SU-DHL-6 (cell line): Measurements from ENCODE around the gene PXN.

Experiments used
- H2AFZ ChIP-seq: fragments of 200-600 bp; sonication (generic); 2 replicates; pipeline ENCODE4 v1.6.1; 2014; ENCODE audit warnings: low read depth, mild to moderate bottlenecking, moderate library complexity, mixed read lengths, antibody characterized with exemption, low read length; ENCODE audit not compliant: severe bottlenecking
- H3F3A ChIP-seq: fragments of 200-600 bp; shearing (Covaris generic); 2 replicates; pipeline ENCODE4 v1.6.0; 2016; ENCODE audit warnings: antibody characterized with exemption, mild to moderate bottlenecking; ENCODE audit not compliant: insufficient read depth
- H3K27ac ChIP-seq: fragments of 200-600 bp; sonication (generic); 2 replicates; pipeline ENCODE4 v1.5.1; 2016; ENCODE audit warnings: low read depth, mild to moderate bottlenecking, low read length, moderate library complexity, mixed read lengths
- H3K27me3 ChIP-seq: fragments of 200-600 bp; sonication (generic), shearing (Covaris generic); 2 replicates; pipeline ENCODE4 v1.6.0; 2014; ENCODE audit warnings: mild to moderate bottlenecking, low read length
- H3K36me3 ChIP-seq: fragments of 200-600 bp; sonication (generic); 2 replicates; pipeline ENCODE4 v1.6.1; 2014; ENCODE audit warnings: mild to moderate bottlenecking, low read length, mixed read lengths
- H3K4me2 ChIP-seq: fragments of 300-600, 200-600 bp; shearing (Covaris generic), sonication (generic); 2 replicates; pipeline ENCODE4 v1.6.0; 2014; ENCODE audit warnings: low read length, low read depth, mild to moderate bottlenecking; ENCODE audit not compliant: poor library complexity, severe bottlenecking
- H3K4me3 ChIP-seq: fragments of 200-600 bp; sonication (generic); 2 replicates; pipeline ENCODE4 v1.5.1; 2014; ENCODE audit warnings: antibody characterized with exemption, low read length, mild to moderate bottlenecking, mixed read lengths; ENCODE audit not compliant: insufficient read depth, poor library complexity, severe bottlenecking
- H3K79me2 ChIP-seq: fragments of 200-600 bp; sonication (generic); 2 replicates; pipeline ENCODE4 v1.6.1; 2014; ENCODE audit warnings: mild to moderate bottlenecking, low read length, moderate library complexity; ENCODE audit not compliant: insufficient read depth
- H3K9ac ChIP-seq: fragments of 200-600 bp; sonication (generic); 2 replicates; pipeline ENCODE4 v1.7.0; 2014; ENCODE audit warnings: mild to moderate bottlenecking, low read length
- H3K9me2 ChIP-seq: fragments of 200-600 bp; sonication (generic); replicated peaks from 2 replicates; pipeline ENCODE4 v1.6.1; 2014; ENCODE audit warnings: low read length; ENCODE audit not compliant: insufficient read depth
- H3K9me3 ChIP-seq: fragments of 200-600 bp; sonication (generic); 2 replicates; pipeline ENCODE4 v1.6.1; 2014; ENCODE audit warnings: low read length, mixed read lengths; ENCODE audit not compliant: insufficient read depth
- H4K20me1 ChIP-seq: fragments of 200-600 bp; sonication (generic); 2 replicates; pipeline ENCODE4 v1.6.1; 2014; ENCODE audit warnings: low read depth, mild to moderate bottlenecking, antibody characterized with exemption, low read length, moderate library complexity, mixed read lengths
- CTCF ChIP-seq: fragments of 200-600 bp; sonication (generic); IDR thresholded peaks from one replicate; pipeline ENCODE4 v1.5.1; 2017; ENCODE audit warnings: antibody characterized with exemption, mild to moderate bottlenecking, low read length, moderate library complexity; ENCODE audit not compliant: insufficient read depth, poor library complexity, severe bottlenecking
- EZH2phosphoT487 ChIP-seq: fragments of 200-600 bp; sonication (generic), shearing (Covaris generic); conservative IDR thresholded peaks from 2 replicates; pipeline ENCODE4 v1.6.1; 2018; ENCODE audit warnings: mild to moderate bottlenecking, antibody characterized with exemption, low read length, moderate library complexity, mixed read lengths

Gene PXN

GRCh38 chr12:120292661-120293531 lies 27.4 kb upstream of the PXN start, which contains the start of gene RNU4-1:
Gene RNU4-1 (minus strand): TSS chr12:120293237.
- Histone ChIP-seq H4K20me1 (no peaks in the 10 kb centered on the region), H3K36me3 (no peaks in the 10 kb centered on the region), H3K27ac (peak within 1 kb of the TSS; percentile 88), H3K9me2 (no peaks in the 10 kb centered on the region), H3K4me2 (peak within 1 kb of the TSS; percentile 73), H3K79me2 (no peaks in the 10 kb centered on the region), H3K4me3 (peak within 1 kb of the TSS; percentile 54), H3F3A (peaks cover 39% of the 10 kb centered on the region), H3K9ac (peak within 1 kb of the TSS; percentile 66), H3K27me3 (no peaks in the 10 kb centered on the region), H3K9me3 (no peaks in the 10 kb centered on the region), H2AFZ (peak within 1 kb of the TSS; percentile 58)
- TF ChIP-seq EZH2phosphoT487, result no peak
- no peak for TF ChIP-seq CTCF

GRCh38 chr12:120292411-120292660 lies 26.8 kb upstream of the PXN start:
- H3K4me2 ChIP-seq, result peak overlapping the region; percentile 73
- H3K4me3 ChIP-seq, result peak overlapping the region; percentile 54
- H3K27me3 ChIP-seq, result no peaks in the 10 kb centered on the region
- no peaks in the 10 kb centered on the region for H3K9me3 ChIP-seq
- no peaks in the 10 kb centered on the region for H3K79me2 ChIP-seq
- no peaks in the 10 kb centered on the region for H3K9me2 ChIP-seq
- H3K27ac ChIP-seq, result peak overlapping the region; percentile 88
- H3F3A ChIP-seq, result peaks cover 39% of the 10 kb centered on the region
- no peaks in the 10 kb centered on the region for H3K36me3 ChIP-seq
- TF ChIP-seq EZH2phosphoT487, result no peak
- TF ChIP-seq CTCF, result no peak
- H2AFZ ChIP-seq, result peak overlapping the region; percentile 9
- peak overlapping the region; percentile 66 for H3K9ac ChIP-seq
- no peaks in the 10 kb centered on the region for H4K20me1 ChIP-seq

GRCh38 chr12:120290609-120291305 lies 25.2 kb upstream of the PXN start:
- H3K9ac ChIP-seq, result peak overlapping the region; percentile 26; the same call in 1 of the 2 replicates
- no peak overlapping the region for H2AFZ ChIP-seq

More at GRCh38 chr12:120290609-120291305, 25.2 kb upstream of the PXN start:
- H4K20me1 ChIP-seq, result no peaks in the 10 kb centered on the region
- TF ChIP-seq CTCF, result no peak
- no peak for TF ChIP-seq EZH2phosphoT487
- no peaks in the 10 kb centered on the region for H3K9me2 ChIP-seq
- no peaks in the 10 kb centered on the region for H3K9me3 ChIP-seq
- H3K27me3 ChIP-seq, result no peaks in the 10 kb centered on the region
- H3F3A ChIP-seq, result peaks cover 39% of the 10 kb centered on the region
- H3K36me3 ChIP-seq, result no peaks in the 10 kb centered on the region
- peak overlapping the region; percentile 73 for H3K4me2 ChIP-seq
- no peaks in the 10 kb centered on the region for H3K79me2 ChIP-seq
- no peak overlapping the region for H3K4me3 ChIP-seq
- peak overlapping the region; percentile 14; the same call in 1 of the 2 replicates for H3K27ac ChIP-seq
